ENCODE data around the gene PPP2R5C. TPM values are rescaled to one million over a fixed set of nuclear protein-coding genes. Genes with fewer than 3 reads are reported as not detected.
A peak's percentile ranks its signal among the peaks of the same experiment; 100 is the strongest.

The PPP2R5C gene
- total and polyA plus RNA-seq, 4 experiments from 2014 or later: 273 to 620 (median 431) TPM

GRCh38 chr14:101815994-101816393 is 54.5 kb downstream of the PPP2R5C start:
- Histone ChIP-seq H3K36me3 (ENCODE audit: insufficient read depth, low read length) (no peaks in the 10 kb centered on the region), H3K4me3 (ENCODE audit: low read length in 2 of 2) (peak overlapping the region; percentile 2 to 97), H3K9me3 (ENCODE audit: control insufficient read depth in 1 of 2, low read length in 2 of 2) (no peaks in the 10 kb centered on the region), H3K27ac (ENCODE audit: low read depth, low read length) (peak overlapping the region; percentile 98), H3K27me3 (ENCODE audit: insufficient read depth, low read length) (no peaks in the 10 kb centered on the region), H3K4me1 (ENCODE audit: insufficient read depth, low read length) (peaks cover 93% of the 10 kb centered on the region)
- intact Hi-C loops (cut with micrococcal nuclease): no loop called here
- Mint-ChIP-seq H3K27me3 (no peaks in the 10 kb centered on the region), H3K36me3 (peaks cover 49 to 51% of the 10 kb centered on the region in 2 donors), H3K9me3 (no peaks in the 10 kb centered on the region), H3K4me3 (peak overlapping the region; percentile 90 to 97 (median 95)), H3K27ac (peak overlapping the region; percentile 97 to 100 (median 99)), H3K4me1 (peaks cover 68 to 93% (median 77%) of the 10 kb centered on the region in 4 donors)
- DNase-seq: peak in 1 of 5 donors; percentile 64
- ChIA-PET CTCF (ENCODE audit: partially characterized antibody) (interaction anchor here (0.9 to 8.1 kb wide), 5 partner anchors 8 to 132 kb away, joined by 3 to 67 read pairs (median 7); no protein-coding TSS in a partner anchor), POLR2A (ENCODE audit: partially characterized antibody) (interaction anchor here (1.5 to 20.4 kb wide), 13 partner anchors 6 to 109 kb away, joined by 4 to 1038 read pairs (median 23); no protein-coding TSS in a partner anchor)

GRCh38 chr14:101817501-101818001 is 56.0 kb downstream of the PPP2R5C start:
- peak overlapping the region; percentile 77 to 94 (median 86) for H3K4me3 Mint-ChIP-seq

GRCh38 chr14:101819251-101819990 is 57.9 kb downstream of the PPP2R5C start:
- H3K4me3 ChIP-seq (ENCODE audit: low read length in 2 of 2): peak overlapping the region; percentile 54 to 55
- H3K36me3 ChIP-seq (ENCODE audit: insufficient read depth, low read length): no peaks in the 10 kb centered on the region
- Mint-ChIP-seq H3K4me1 (peaks cover 58 to 91% (median 67%) of the 10 kb centered on the region in 4 donors), H3K27me3 (no peaks in the 10 kb centered on the region), H3K4me3 (peak overlapping the region; percentile 77 to 94 (median 88)), H3K9me3 (no peaks in the 10 kb centered on the region), H3K36me3 (peaks cover 38 to 46% of the 10 kb centered on the region in 2 donors), H3K27ac (peak overlapping the region; percentile 97 to 100 (median 100))
- ChIA-PET POLR2A (ENCODE audit: partially characterized antibody) (interaction anchor here (0.7 to 20.4 kb wide), 25 partner anchors 8 to 874 kb away, joined by 3 to 1038 read pairs (median 6); partner anchors contain the start of gene PPP2R5C), CTCF (ENCODE audit: partially characterized antibody) (interaction anchor here (1.1 to 3.7 kb wide), 5 partner anchors 10 to 112 kb away, joined by 3 to 38 read pairs (median 8); no protein-coding TSS in a partner anchor)
- intact Hi-C loops (cut with micrococcal nuclease): no loop called here
- H3K27ac ChIP-seq (ENCODE audit: low read depth, low read length): peak overlapping the region; percentile 98
- H3K9me3 ChIP-seq (ENCODE audit: control insufficient read depth in 1 of 2, low read length in 2 of 2): no peaks in the 10 kb centered on the region
- peak; percentile 88 to 94 (median 93) for DNase-seq
- H3K27me3 ChIP-seq (ENCODE audit: insufficient read depth, low read length): no peaks in the 10 kb centered on the region
- H3K4me1 ChIP-seq (ENCODE audit: insufficient read depth, low read length): peaks cover 84% of the 10 kb centered on the region

More at GRCh38 chr14:101817501-101818001, 56.0 kb downstream of the PPP2R5C start:
- Histone ChIP-seq H3K27ac (ENCODE audit: low read depth, low read length) (peak overlapping the region; percentile 98), H3K4me3 (ENCODE audit: low read length in 2 of 2) (peak overlapping the region; percentile 5 to 41), H3K4me1 (ENCODE audit: insufficient read depth, low read length) (peaks cover 96% of the 10 kb centered on the region), H3K9me3 (ENCODE audit: control insufficient read depth in 1 of 2, low read length in 2 of 2) (no peaks in the 10 kb centered on the region), H3K36me3 (ENCODE audit: insufficient read depth, low read length) (no peaks in the 10 kb centered on the region), H3K27me3 (ENCODE audit: insufficient read depth, low read length) (no peaks in the 10 kb centered on the region)
- CTCF ChIA-PET (ENCODE audit: partially characterized antibody): interaction anchor here (1.0 to 7.1 kb wide), 3 partner anchors 8 to 47 kb away, joined by 4 to 44 read pairs (median 38); no protein-coding TSS in a partner anchor
- POLR2A ChIA-PET (ENCODE audit: partially characterized antibody): interaction anchor here (0.8 to 20.4 kb wide), 14 partner anchors 7 to 131 kb away, joined by 3 to 1038 read pairs (median 39); no protein-coding TSS in a partner anchor
- H3K27me3 Mint-ChIP-seq: no peaks in the 10 kb centered on the region
- peaks cover 74 to 94% (median 83%) of the 10 kb centered on the region in 4 donors for H3K4me1 Mint-ChIP-seq
- intact Hi-C loops (cut with micrococcal nuclease): loop anchor here (1.0 kb wide), 1 partner anchor 7 kb away; no protein-coding TSS in a partner anchor
- no peaks in the 10 kb centered on the region for H3K9me3 Mint-ChIP-seq
- DNase-seq: peak; percentile 62 to 80 (median 74)
- H3K27ac Mint-ChIP-seq: peak overlapping the region; percentile 97 to 100 (median 100)
- peaks cover 44 to 47% of the 10 kb centered on the region in 2 donors for H3K36me3 Mint-ChIP-seq

GRCh38 chr14:101820283-101820798 is 58.8 kb downstream of the PPP2R5C start:
- POLR2A ChIA-PET (ENCODE audit: partially characterized antibody): interaction anchor here (0.8 to 20.4 kb wide), 22 partner anchors 7 to 1755 kb away, joined by 3 to 1038 read pairs (median 12); partner anchors contain the start of genes EVL and PPP2R5C
- Histone ChIP-seq H3K27ac (ENCODE audit: low read depth, low read length) (peak overlapping the region; percentile 98), H3K27me3 (ENCODE audit: insufficient read depth, low read length) (no peaks in the 10 kb centered on the region), H3K36me3 (ENCODE audit: insufficient read depth, low read length) (no peaks in the 10 kb centered on the region), H3K9me3 (ENCODE audit: control insufficient read depth in 1 of 2, low read length in 2 of 2) (no peaks in the 10 kb centered on the region), H3K4me3 (ENCODE audit: low read length in 2 of 2) (peak overlapping the region; percentile 54 to 55), H3K4me1 (ENCODE audit: insufficient read depth, low read length) (peaks cover 82% of the 10 kb centered on the region)
- H3K4me3 Mint-ChIP-seq: peak overlapping the region; percentile 77 to 94 (median 88)
- intact Hi-C loops (cut with micrococcal nuclease): loop anchor here (1.0 to 5.0 kb wide), 2 partner anchors 98 to 267 kb away; partner anchors contain the start of gene HSP90AA1
- no peaks in the 10 kb centered on the region for H3K27me3 Mint-ChIP-seq
- H3K27ac Mint-ChIP-seq: peak overlapping the region; percentile 97 to 100 (median 100)
- peak; percentile 54 to 69 (median 64) for DNase-seq
- no peaks in the 10 kb centered on the region for H3K9me3 Mint-ChIP-seq
- peaks cover 38 to 47% of the 10 kb centered on the region in 2 donors for H3K36me3 Mint-ChIP-seq
- CTCF ChIA-PET (ENCODE audit: partially characterized antibody): interaction anchor here (0.6 to 3.7 kb wide), 8 partner anchors 8 to 113 kb away, joined by 3 to 38 read pairs (median 6); no protein-coding TSS in a partner anchor
- H3K4me1 Mint-ChIP-seq: peaks cover 53 to 89% (median 66%) of the 10 kb centered on the region in 4 donors

GRCh38 chr14:101821528-101821927 is 60.0 kb downstream of the PPP2R5C start:
- CTCF ChIA-PET (ENCODE audit: partially characterized antibody): interaction anchor here (0.7 to 3.7 kb wide), 4 partner anchors 12 to 50 kb away, joined by 3 to 38 read pairs (median 8); no protein-coding TSS in a partner anchor
- Histone ChIP-seq H3K4me1 (ENCODE audit: insufficient read depth, low read length) (peaks cover 82% of the 10 kb centered on the region), H3K4me3 (ENCODE audit: low read length in 2 of 2) (peak overlapping the region in 1 of 2 donors; percentile 15), H3K27ac (ENCODE audit: low read depth, low read length) (peak overlapping the region; percentile 98), H3K27me3 (ENCODE audit: insufficient read depth, low read length) (no peaks in the 10 kb centered on the region), H3K9me3 (ENCODE audit: control insufficient read depth in 1 of 2, low read length in 2 of 2) (no peaks in the 10 kb centered on the region), H3K36me3 (ENCODE audit: insufficient read depth, low read length) (peaks cover 7% of the 10 kb centered on the region)
- peak overlapping the region; percentile 97 to 100 (median 100) for H3K27ac Mint-ChIP-seq
- POLR2A ChIA-PET (ENCODE audit: partially characterized antibody): interaction anchor here (0.6 to 20.4 kb wide), 14 partner anchors 9 to 116 kb away, joined by 3 to 385 read pairs (median 8); no protein-coding TSS in a partner anchor
- H3K27me3 Mint-ChIP-seq: no peaks in the 10 kb centered on the region
- peak overlapping the region; percentile 90 to 99 (median 95) for H3K4me3 Mint-ChIP-seq
- peaks cover 53 to 89% (median 66%) of the 10 kb centered on the region in 4 donors for H3K4me1 Mint-ChIP-seq
- peak; percentile 81 to 90 (median 87) for DNase-seq
- intact Hi-C loops (cut with micrococcal nuclease): loop anchor here (1.0 to 5.0 kb wide), 2 partner anchors 22 to 266 kb away; partner anchors contain the start of gene HSP90AA1
- peaks cover 43 to 55% of the 10 kb centered on the region in 2 donors for H3K36me3 Mint-ChIP-seq
- H3K9me3 Mint-ChIP-seq: no peaks in the 10 kb centered on the region

GRCh38 chr14:101823066-101823465 is 61.6 kb downstream of the PPP2R5C start:
- Histone ChIP-seq H3K9me3 (ENCODE audit: control insufficient read depth in 1 of 2, low read length in 2 of 2) (no peaks in the 10 kb centered on the region), H3K27me3 (ENCODE audit: insufficient read depth, low read length) (no peaks in the 10 kb centered on the region), H3K36me3 (ENCODE audit: insufficient read depth, low read length) (peaks cover 17% of the 10 kb centered on the region), H3K4me3 (ENCODE audit: low read length in 2 of 2) (peak overlapping the region; percentile 78 to 85), H3K27ac (ENCODE audit: low read depth, low read length) (peak overlapping the region; percentile 98), H3K4me1 (ENCODE audit: insufficient read depth, low read length) (peaks cover 84% of the 10 kb centered on the region)
- peak overlapping the region; percentile 90 to 99 (median 95) for H3K4me3 Mint-ChIP-seq
- H3K36me3 Mint-ChIP-seq: peaks cover 56 to 58% of the 10 kb centered on the region in 2 donors
- no peaks in the 10 kb centered on the region for H3K9me3 Mint-ChIP-seq
- peak overlapping the region; percentile 97 to 100 (median 100) for H3K27ac Mint-ChIP-seq
- CTCF ChIA-PET (ENCODE audit: partially characterized antibody): interaction anchor here (1.1 to 6.0 kb wide), 7 partner anchors 11 to 116 kb away, joined by 3 to 74 read pairs (median 7); no protein-coding TSS in a partner anchor
- intact Hi-C loops (cut with micrococcal nuclease): loop anchor here (1.0 to 5.0 kb wide), 7 partner anchors 13 to 264 kb away; partner anchors contain the start of gene HSP90AA1
- POLR2A ChIA-PET (ENCODE audit: partially characterized antibody): interaction anchor here (0.9 to 20.4 kb wide), 28 partner anchors 9 to 1757 kb away, joined by 3 to 1038 read pairs (median 10); no protein-coding TSS in a partner anchor
- H3K4me1 Mint-ChIP-seq: peaks cover 56 to 88% (median 67%) of the 10 kb centered on the region in 4 donors
- no peaks in the 10 kb centered on the region for H3K27me3 Mint-ChIP-seq
- DNase-seq: peak; percentile 65 to 80 (median 74)
